Neuronal stem cell (in vitro differentiated cells): Measurements from ENCODE around the gene ERVFRD-1.

Experiments
- DNase-seq: peaks from one replicate; pipeline ENCODE4 v3.0.0-alpha.2; 2013; ENCODE audit warnings: low spot score
- H2AFZ ChIP-seq: one replicate; pipeline ENCODE4 v1.6.1; 2013; ENCODE audit warnings: mild to moderate bottlenecking, low read length, inconsistent platforms
- H2AK5ac ChIP-seq: 2 replicates; pipeline ENCODE4 v1.6.1; 2013; ENCODE audit warnings: low read depth, mild to moderate bottlenecking, inconsistent platforms, low read length, moderate library complexity, mixed read lengths
- H2BK120ac ChIP-seq: 2 replicates; pipeline ENCODE4 v1.6.1; 2013; ENCODE audit warnings: low read depth, mild to moderate bottlenecking, inconsistent platforms, low read length, moderate library complexity, mixed read lengths
- H2BK12ac ChIP-seq: one replicate; pipeline ENCODE4 v1.6.1; 2013; ENCODE audit warnings: low read length, inconsistent platforms
- H2BK15ac ChIP-seq: 2 replicates; pipeline ENCODE4 v1.6.1; 2013; ENCODE audit warnings: mild to moderate bottlenecking, low read length, inconsistent platforms, mixed read lengths
- H2BK5ac ChIP-seq: one replicate; pipeline ENCODE4 v1.6.1; 2013; ENCODE audit warnings: inconsistent platforms, mild to moderate bottlenecking, low read length, moderate library complexity
- H3K14ac ChIP-seq: one replicate; pipeline ENCODE4 v1.6.1; 2013; ENCODE audit warnings: low read length, inconsistent platforms
- H3K18ac ChIP-seq: 2 replicates; pipeline ENCODE4 v1.6.1; 2013; ENCODE audit warnings: low read length, inconsistent platforms
- H3K23ac ChIP-seq: 2 replicates; pipeline ENCODE4 v1.6.1; 2013; ENCODE audit warnings: low read depth, mild to moderate bottlenecking, mixed read lengths, low read length, inconsistent platforms; ENCODE audit not compliant: poor library complexity
- H3K27ac ChIP-seq: replicated peaks from 3 replicates; pipeline ENCODE4 v1.5.1; 2013; ENCODE audit warnings: low read length, inconsistent platforms
- H3K27me3 ChIP-seq, 3 experiments: 2 replicates each; pipeline ENCODE4 v1.6.1; 2013; ENCODE audit warnings: low read length in 3 of 3, mild to moderate bottlenecking in 2 of 3, inconsistent platforms in 1 of 3, low read depth in 1 of 3, mixed read lengths in 1 of 3, moderate library complexity in 1 of 3; ENCODE audit not compliant: control insufficient read depth in 3 of 3, insufficient read depth in 3 of 3
- H3K36me3 ChIP-seq, 2 donors: replicated peaks in 1 of 2; 2 replicates each; pipeline ENCODE4 v1.6.1; 2013; ENCODE audit warnings: low read length in 2 of 2; ENCODE audit not compliant: control insufficient read depth in 2 of 2, insufficient read depth in 2 of 2
- H3K4ac ChIP-seq: 2 replicates; pipeline ENCODE4 v1.6.1; 2013; ENCODE audit warnings: inconsistent platforms, mild to moderate bottlenecking, low read length, moderate library complexity
- H3K4me1 ChIP-seq, 2 donors: 1 replicate in 1 of 2; 2 replicates in 1 of 2; pipeline ENCODE4 v1.6.1; 2013; ENCODE audit warnings: low read length in 2 of 2, low read depth in 1 of 2; ENCODE audit not compliant: control insufficient read depth in 2 of 2, insufficient read depth in 1 of 2
- H3K4me2 ChIP-seq: one replicate; pipeline ENCODE4 v1.6.1; 2013; ENCODE audit warnings: mild to moderate bottlenecking, low read length, inconsistent platforms; ENCODE audit not compliant: insufficient read depth, poor library complexity, severe bottlenecking
- H3K4me3 ChIP-seq, 2 donors: 2 replicates each; pipeline ENCODE4 v1.5.1; 2013; ENCODE audit warnings: low read length in 2 of 2, mild to moderate bottlenecking in 2 of 2, inconsistent platforms in 1 of 2, moderate library complexity in 1 of 2
- H3K79me1 ChIP-seq: one replicate; pipeline ENCODE4 v1.6.1; 2013; ENCODE audit warnings: low read depth, mild to moderate bottlenecking, inconsistent platforms, low read length, moderate library complexity
- H3K9ac ChIP-seq: one replicate; pipeline ENCODE4 v1.6.1; 2013; ENCODE audit warnings: mild to moderate bottlenecking, low read depth, low read length, inconsistent platforms; ENCODE audit not compliant: poor library complexity
- H3K9me3 ChIP-seq, 2 donors: replicated peaks in 1 of 2; 2 replicates each; pipeline versions ENCODE3 to v1.6.1; 2013; ENCODE audit warnings: low read length in 2 of 2, mild to moderate bottlenecking in 2 of 2, inconsistent platforms in 1 of 2, low read depth in 1 of 2, mixed read lengths in 1 of 2, moderate library complexity in 1 of 2; ENCODE audit not compliant: control insufficient read depth in 2 of 2, insufficient read depth in 1 of 2
- H4K8ac ChIP-seq: one replicate; pipeline ENCODE4 v1.6.1; 2013; ENCODE audit warnings: low read depth, mild to moderate bottlenecking, inconsistent platforms, low read length, moderate library complexity
- H4K91ac ChIP-seq: one replicate; pipeline ENCODE4 v1.6.1; 2013; ENCODE audit warnings: low read length, low read depth, mild to moderate bottlenecking, inconsistent platforms; ENCODE audit not compliant: poor library complexity
- WGBS, 2 donors: extraction: QIAGEN DNeasy Blood & Tissue Kit; methylation state at CpG; one replicate each; pipeline ENCODE4 v1.1.7; 2013; ENCODE audit warnings: missing lambda C conversion rate in 2 of 2, mixed read lengths in 1 of 2; ENCODE audit not compliant: insufficient read length in 2 of 2, insufficient replicate concordance in 1 of 2; ENCODE audit errors: extremely low coverage in 2 of 2; 5-methylcytosine and 5-hydroxymethylcytosine counted together

Gene ERVFRD-1

DNA sequence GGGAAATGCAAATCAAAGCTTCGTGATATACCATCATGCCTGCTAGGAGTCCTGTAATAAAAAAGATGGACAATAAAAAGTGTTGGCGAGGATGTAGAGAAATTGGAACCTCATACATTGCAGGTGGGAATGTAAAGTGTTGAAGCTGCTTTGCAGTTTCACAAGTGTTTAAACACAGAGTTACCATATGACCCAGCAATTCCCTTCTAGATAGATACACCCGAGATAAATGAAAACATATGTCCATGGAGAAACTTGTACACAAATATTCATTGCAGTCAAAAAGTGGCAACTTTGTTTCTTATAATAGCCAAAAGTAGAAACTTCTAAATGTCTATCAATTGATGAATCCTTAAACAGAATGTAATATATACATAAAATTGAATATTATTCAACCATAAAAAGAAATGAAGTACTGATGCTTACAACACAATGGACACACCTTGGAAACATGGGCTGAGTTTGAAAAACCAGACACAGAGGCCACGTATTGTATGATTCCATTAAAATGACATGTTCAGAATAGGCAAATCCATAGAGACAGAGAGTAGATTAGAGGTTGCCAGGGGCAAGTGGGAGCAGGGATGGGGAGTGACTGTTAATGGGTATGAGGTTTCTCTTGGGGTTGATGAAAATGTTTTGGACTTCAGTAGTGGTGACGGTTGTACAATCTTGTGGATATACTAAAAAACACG lies 20.8 kb upstream of the ERVFRD-1 start:
- no peak overlapping the region for H2BK15ac ChIP-seq
- H4K91ac ChIP-seq, result no peak overlapping the region
- H3K4ac ChIP-seq, result no peak overlapping the region
- H3K9ac ChIP-seq, result no peak overlapping the region
- H3K18ac ChIP-seq, result no peak overlapping the region
- no peak overlapping the region for H2AFZ ChIP-seq
- H3K14ac ChIP-seq, result no peak overlapping the region
- no peak overlapping the region for H2BK5ac ChIP-seq
- H3K23ac ChIP-seq, result no peak overlapping the region
- H3K79me1 ChIP-seq, result no peaks in the 10 kb centered on the region
- no peak overlapping the region for H3K27ac ChIP-seq
- H2BK12ac ChIP-seq, result no peak overlapping the region
- H2AK5ac ChIP-seq, result no peak overlapping the region
- WGBS, 2 donors, result no CpG with 5 or more reads among the region's 6 CpGs
- DNase-seq, result no peak
- H3K36me3 ChIP-seq, result peaks cover 4 to 25% of the 10 kb centered on the region in 2 donors
- no peaks in the 10 kb centered on the region for H3K27me3 ChIP-seq
- H4K8ac ChIP-seq, result no peak overlapping the region
- H3K4me3 ChIP-seq, result no peak overlapping the region
- H3K4me1 ChIP-seq, result peaks cover 0 to 2% of the 10 kb centered on the region in 2 donors
- no peaks in the 10 kb centered on the region for H3K9me3 ChIP-seq
- no peak overlapping the region for H2BK120ac ChIP-seq
- no peak overlapping the region for H3K4me2 ChIP-seq

DNA sequence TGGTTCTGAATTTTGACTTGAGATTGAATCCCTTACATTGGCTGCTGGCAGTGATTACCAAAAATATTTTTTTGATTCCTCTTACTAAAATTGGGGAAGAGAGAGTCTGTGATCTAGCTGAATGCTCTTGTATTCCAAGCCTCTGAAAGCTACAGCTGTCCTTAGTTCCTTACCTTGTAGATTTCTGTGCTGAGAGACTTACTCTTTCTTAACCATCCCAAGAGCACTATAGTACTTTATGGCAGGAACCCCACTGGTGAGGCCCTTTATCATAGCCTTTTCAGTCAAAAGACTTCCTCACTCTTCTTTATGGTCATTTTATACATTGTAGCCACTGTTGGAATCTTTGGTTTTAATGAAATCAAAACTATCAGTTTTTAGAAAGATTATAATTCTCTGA lies 19.1 kb upstream of the ERVFRD-1 start:
- no peak overlapping the region for H2AFZ ChIP-seq
- no peak overlapping the region for H4K91ac ChIP-seq
- H3K18ac ChIP-seq, result no peak overlapping the region
- no peak overlapping the region for H3K4me3 ChIP-seq
- no peak overlapping the region for H3K4me2 ChIP-seq
- H3K27ac ChIP-seq, result no peak overlapping the region
- no peak overlapping the region for H2BK5ac ChIP-seq
- no peak for DNase-seq
- H3K36me3 ChIP-seq, result peaks cover 4 to 21% of the 10 kb centered on the region in 2 donors
- no peak overlapping the region for H2AK5ac ChIP-seq
- no peaks in the 10 kb centered on the region for H3K79me1 ChIP-seq
- no peak overlapping the region for H3K4ac ChIP-seq
- H3K27me3 ChIP-seq, result no peaks in the 10 kb centered on the region
- H2BK12ac ChIP-seq, result no peak overlapping the region
- H3K14ac ChIP-seq, result no peak overlapping the region
- no peak overlapping the region for H2BK120ac ChIP-seq
- no peaks in the 10 kb centered on the region for H3K4me1 ChIP-seq
- H3K23ac ChIP-seq, result no peak overlapping the region
- H3K9ac ChIP-seq, result no peak overlapping the region
- H2BK15ac ChIP-seq, result no peak overlapping the region
- H3K9me3 ChIP-seq, result no peaks in the 10 kb centered on the region
- H4K8ac ChIP-seq, result no peak overlapping the region

DNA sequence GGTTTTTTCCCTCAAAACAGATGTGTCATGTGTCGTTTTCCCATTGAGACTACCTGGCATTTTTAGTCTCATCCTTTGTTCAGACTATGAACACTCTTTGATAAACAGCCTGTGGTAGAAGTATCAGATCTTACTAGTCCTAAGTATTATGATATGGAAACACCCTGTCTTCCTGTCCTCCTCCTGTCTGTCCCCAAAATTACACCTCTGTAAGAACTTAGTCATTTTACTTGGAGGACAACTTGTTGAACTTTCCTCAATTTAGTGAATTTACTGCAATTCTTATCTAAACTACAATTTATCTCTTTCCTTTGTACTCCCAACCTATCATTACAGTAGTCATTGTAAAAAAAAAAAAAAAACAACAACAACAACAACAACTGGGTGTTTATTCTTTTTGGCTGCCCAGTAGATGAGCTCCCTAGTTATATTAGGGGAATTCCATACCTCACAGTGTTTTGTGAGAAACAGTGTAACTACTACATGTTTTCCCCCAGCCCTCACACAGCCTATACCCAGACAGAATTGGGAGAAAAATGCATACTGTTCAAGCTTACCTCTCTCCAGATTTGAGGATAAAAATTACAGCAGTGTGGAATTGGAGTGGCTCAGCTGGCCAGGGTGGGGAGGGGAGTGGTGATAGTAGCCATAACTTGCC lies 18.5 kb upstream of the ERVFRD-1 start:
- WGBS, 2 donors, result no CpG with 5 or more reads among the region's 1 CpG
- no peak overlapping the region for H3K4me3 ChIP-seq

DNA sequence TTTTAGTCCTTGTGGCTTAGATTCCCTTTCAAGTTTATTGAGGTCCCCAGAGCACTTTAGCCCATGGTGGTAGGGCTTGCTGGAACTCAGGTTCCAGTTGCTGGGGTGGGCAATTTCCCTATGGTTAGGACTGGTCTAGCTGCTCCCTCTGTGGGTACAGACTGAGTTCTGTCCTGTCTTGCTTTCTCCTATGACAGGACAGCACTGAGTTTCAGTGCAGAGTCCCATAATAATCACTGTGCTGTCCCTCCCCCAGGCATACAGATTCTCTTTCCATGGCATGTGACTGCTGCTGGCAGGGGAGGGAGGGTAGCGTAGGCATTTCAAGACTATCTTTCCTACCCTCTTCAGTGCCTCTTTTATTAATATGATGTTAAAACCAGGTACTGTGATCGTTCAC lies 17.1 kb upstream of the ERVFRD-1 start:
- Histone ChIP-seq H3K4me2 (no peak overlapping the region), H2BK5ac (no peak overlapping the region), H2BK12ac (no peak overlapping the region), H3K4me3 (no peak overlapping the region), H3K14ac (no peak overlapping the region), H2BK120ac (no peak overlapping the region), H4K8ac (no peak overlapping the region), H3K36me3 (peaks cover 0 to 6% of the 10 kb centered on the region in 2 donors), H3K9me3 (no peaks in the 10 kb centered on the region), H3K79me1 (no peaks in the 10 kb centered on the region), H2AK5ac (no peak overlapping the region), H4K91ac (no peak overlapping the region), H3K18ac (no peak overlapping the region), H3K4ac (no peak overlapping the region), H3K27me3 (no peaks in the 10 kb centered on the region), H3K4me1 (no peaks in the 10 kb centered on the region), H2AFZ (no peak overlapping the region), H3K9ac (no peak overlapping the region), H3K27ac (no peak overlapping the region), H3K23ac (no peak overlapping the region), H2BK15ac (no peak overlapping the region)
- no peak for DNase-seq
- no CpG with 5 or more reads among the region's 2 CpGs for WGBS, 2 donors

More for the DNA sequence above, 18.5 kb upstream of the ERVFRD-1 start:
- Histone ChIP-seq H2BK15ac (no peak overlapping the region), H2BK5ac (no peak overlapping the region), H2AFZ (no peak overlapping the region), H3K4ac (no peak overlapping the region), H2BK120ac (no peak overlapping the region), H3K27ac (no peak overlapping the region), H3K4me1 (no peaks in the 10 kb centered on the region), H2BK12ac (no peak overlapping the region), H2AK5ac (no peak overlapping the region), H3K79me1 (no peaks in the 10 kb centered on the region), H3K23ac (no peak overlapping the region), H4K91ac (no peak overlapping the region), H3K36me3 (peaks cover 2 to 15% of the 10 kb centered on the region in 2 donors), H3K27me3 (no peaks in the 10 kb centered on the region), H3K18ac (no peak overlapping the region), H3K9me3 (no peaks in the 10 kb centered on the region), H3K4me2 (no peak overlapping the region), H4K8ac (no peak overlapping the region), H3K9ac (no peak overlapping the region), H3K14ac (no peak overlapping the region)
- no peak for DNase-seq
